ENCODE measurements around the gene TMEM131. TPM values are rescaled to one million over a fixed set of nuclear protein-coding genes. Genes with fewer than 3 reads are reported as not detected.
A peak's percentile ranks its signal among the peaks of the same experiment; 100 is the strongest.

Gene TMEM131
- total and polyA plus RNA-seq, 2 of the 8 experiments (the other 6 are each of a cell fraction or from before 2014, with no cell fraction given): 9.7 to 22.9 TPM

DNA sequence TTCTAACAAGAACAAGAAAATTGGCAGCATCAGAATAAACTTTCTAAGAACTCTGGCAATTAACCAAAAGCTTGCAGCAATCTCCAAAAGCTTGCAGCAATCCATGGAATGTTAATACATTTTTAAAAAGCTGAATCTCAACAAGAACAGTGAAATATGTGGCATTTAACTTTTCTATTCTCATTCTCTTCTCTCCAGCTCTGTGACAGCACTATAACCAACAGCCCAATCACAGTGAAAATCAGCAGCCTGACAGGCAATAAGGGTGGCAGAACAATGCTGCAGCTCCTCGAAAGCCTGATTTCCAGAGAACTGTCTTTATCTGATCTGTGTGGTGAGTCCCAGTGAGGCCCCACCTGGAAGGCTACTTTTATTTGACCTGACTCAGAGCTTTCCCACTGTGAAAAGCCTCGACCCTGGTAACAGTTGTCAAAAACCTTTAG, 60.0 kb downstream of the TMEM131 start:
- H3K14ac ChIP-seq (ENCODE audit: insufficient read length): no peak overlapping the region
- peaks cover 0 to 5% (median 2%) of the 10 kb centered on the region in 4 experiments; a peak in 4 of 7 replicates for H3K4me1 ChIP-seq (replicated peaks in 1 of 4; ENCODE audit: control insufficient read depth in 3 of 4, insufficient read depth in 4 of 4, low read length in 3 of 4)
- no peak overlapping the region for H2BK120ac ChIP-seq (replicated peaks; ENCODE audit: low read depth, low read length)
- ChIA-PET POLR2A (ENCODE audit: partially characterized antibody) (no interaction called here), CTCF (ENCODE audit: partially characterized antibody) (no interaction called here)
- peaks cover 0 to 53% of the 10 kb centered on the region in 2 experiments; a peak in 2 of 4 replicates for H3K79me2 ChIP-seq (ENCODE audit: control insufficient read depth in 1 of 2, insufficient read depth in 2 of 2, low read length in 2 of 2)
- DNase-seq (ENCODE audit: low read depth in 1 of 2, low spot score in 2 of 2): no peak
- WGBS, 2 experiments (ENCODE audit: extremely low coverage in 1 of 2, insufficient coverage in 1 of 2, insufficient read length in 1 of 2, insufficient replicate concordance in 2 of 2, low coverage in 1 of 2, low lambda C conversion rate in 2 of 2, missing lambda C conversion rate in 1 of 2): 34% methylated on average over 2 of the region's 2 CpGs; no CpG with 5 or more reads in 1 of the 2 experiments
- no peaks in the 10 kb centered on the region for H3K79me1 ChIP-seq (ENCODE audit: low read depth, low read length)
- H2BK5ac ChIP-seq (ENCODE audit: low read depth, low read length): no peak overlapping the region
- no peaks in the 10 kb centered on the region for H3K23me2 ChIP-seq (ENCODE audit: low read depth, low read length)
- peak overlapping the region; percentile 2 to 41; a peak in 2 of 4 replicates for H3K4me2 ChIP-seq (ENCODE audit: insufficient read depth in 1 of 2, low read depth in 2 of 2, low read length in 2 of 2)
- no peak overlapping the region for H2BK20ac ChIP-seq (ENCODE audit: low read length)
- H3K27ac ChIP-seq (ENCODE audit: low read depth, low read length): no peak overlapping the region
- peaks cover 7 to 13% of the 10 kb centered on the region in 2 experiments for H4K20me1 ChIP-seq (replicated peaks in 1 of 2; ENCODE audit: control insufficient read depth in 1 of 2, insufficient read depth in 2 of 2, low read length in 2 of 2)
- FAIRE-seq: no peak
- no peak overlapping the region for H3K23ac ChIP-seq (ENCODE audit: insufficient read length)
- no peak overlapping the region for H2BK15ac ChIP-seq (ENCODE audit: low read length)
- no peaks in the 10 kb centered on the region for H3K27me3 ChIP-seq (replicated peaks in 1 of 4; ENCODE audit: control insufficient read depth in 3 of 4, extremely low read depth in 1 of 4, insufficient read depth in 3 of 4, low read length in 3 of 4)
- H3K18ac ChIP-seq (ENCODE audit: extremely low read depth, low read length): no peak overlapping the region
- TF ChIP-seq POLR2AphosphoS5 (IDR thresholded peaks at IDR 0.05; ENCODE audit: low read depth, low read length) (no peak), SP4 (IDR thresholded peaks at IDR 0.05; ENCODE audit: low read length) (no peak), EGR1 (IDR thresholded peaks at IDR 0.05; ENCODE audit: borderline replicate concordance, low read depth, low read length) (no peak), MAFK (IDR thresholded peaks at IDR 0.05; ENCODE audit: low read depth, low read length) (no peak), KDM1A (IDR thresholded peaks at IDR 0.05; ENCODE audit: borderline replicate concordance, low read length) (no peak), EZH2 (IDR thresholded peaks at IDR 0.05; ENCODE audit: low read depth, low read length, severe bottlenecking) (no peak), CREB1 (IDR thresholded peaks at IDR 0.05) (no peak), TEAD4 (IDR thresholded peaks at IDR 0.05; ENCODE audit: low read depth, low read length) (no peak), CTBP2 (IDR thresholded peaks at IDR 0.05; ENCODE audit: borderline replicate concordance, insufficient read depth, insufficient read length, low read length) (no peak), HDAC2 (IDR thresholded peaks at IDR 0.05; ENCODE audit: borderline replicate concordance in 1 of 2, low read depth in 2 of 2, low read length in 2 of 2) (no peak), FOSL1 (IDR thresholded peaks at IDR 0.05; ENCODE audit: insufficient read depth, low read depth, low read length) (no peak)
- TF ChIP-seq, protein P1, sequence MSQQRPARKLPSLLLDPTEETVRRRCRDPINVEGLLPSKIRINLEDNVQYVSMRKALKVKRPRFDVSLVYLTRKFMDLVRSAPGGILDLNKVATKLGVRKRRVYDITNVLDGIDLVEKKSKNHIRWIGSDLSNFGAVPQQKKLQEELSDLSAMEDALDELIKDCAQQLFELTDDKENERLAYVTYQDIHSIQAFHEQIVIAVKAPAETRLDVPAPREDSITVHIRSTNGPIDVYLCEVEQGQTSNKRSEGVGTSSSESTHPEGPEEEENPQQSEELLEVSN (IDR thresholded peaks at IDR 0.05): no peak
- no peak overlapping the region for H3K56ac ChIP-seq (replicated peaks; ENCODE audit: insufficient read length, low read depth, low read length)
- H4K5ac ChIP-seq (ENCODE audit: insufficient read length, low read depth, low read length): no peak overlapping the region
- no peak overlapping the region for H2AFZ ChIP-seq (ENCODE audit: low read length)
- no peak overlapping the region for H3K4ac ChIP-seq (replicated peaks; ENCODE audit: insufficient read length, low read depth, low read length)
- H2BK12ac ChIP-seq (ENCODE audit: low read depth, low read length): no peak overlapping the region
- H3K9ac ChIP-seq (replicated peaks in 1 of 4; ENCODE audit: extremely low read depth in 1 of 4, low read depth in 3 of 4, low read length in 3 of 4): no peak overlapping the region
- no peak overlapping the region for H2AK5ac ChIP-seq (ENCODE audit: low read depth, low read length)
- H3K4me3 ChIP-seq (ENCODE audit: extremely low read depth in 1 of 4, insufficient read depth in 2 of 4, low read depth in 3 of 4, low read length in 4 of 4): peak overlapping the region in 1 of 4 experiments; percentile 23; a peak in 1 of 8 replicates
- H3K36me3 ChIP-seq (ENCODE audit: control insufficient read depth in 2 of 4, insufficient read depth in 4 of 4, low read length in 3 of 4): no peaks in the 10 kb centered on the region
- H3K9me3 ChIP-seq (ENCODE audit: insufficient read depth in 2 of 2, low read depth in 1 of 2, low read length in 1 of 2): no peaks in the 10 kb centered on the region
- H4K91ac ChIP-seq (replicated peaks; ENCODE audit: insufficient read length, low read length): no peak overlapping the region
- H4K8ac ChIP-seq (ENCODE audit: extremely low read depth, insufficient read depth, low read length): no peak overlapping the region

All from H1 (cell line).